ENCODE measurements around the gene LRCOL1. TPM values are rescaled to one million over a fixed set of nuclear protein-coding genes. Genes with fewer than 3 reads are reported as not detected.

LRCOL1 gene
- total and polyA plus RNA-seq, 2 of the 8 experiments (the other 6 are each of a cell fraction or from before 2014, with no cell fraction given): not detected

DNA sequence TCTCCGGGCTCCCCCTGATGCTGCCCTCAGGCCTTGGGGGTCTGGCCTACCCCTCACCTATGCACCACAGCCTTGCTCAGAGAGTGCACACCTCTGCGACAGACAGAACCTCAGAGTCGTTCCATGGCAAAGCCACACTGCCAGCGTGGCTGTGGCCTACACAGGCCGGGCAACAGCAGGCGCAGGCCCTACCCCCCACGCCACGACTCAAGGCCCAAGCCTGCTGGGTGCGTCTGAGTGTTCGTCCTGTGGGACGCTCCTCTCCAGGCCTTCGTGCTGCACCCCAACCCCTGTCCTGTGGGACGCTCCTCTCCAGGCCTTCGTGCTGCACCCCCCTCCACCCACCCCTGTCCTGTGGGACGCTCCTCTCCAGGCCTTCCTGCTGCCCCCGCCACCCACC is 54.2 kb downstream of the LRCOL1 start (continued):
- no peak for TF ChIP-seq CTBP2 (IDR thresholded peaks at IDR 0.05; ENCODE audit: borderline replicate concordance, insufficient read depth, insufficient read length, low read length)
- TF ChIP-seq, protein P1, sequence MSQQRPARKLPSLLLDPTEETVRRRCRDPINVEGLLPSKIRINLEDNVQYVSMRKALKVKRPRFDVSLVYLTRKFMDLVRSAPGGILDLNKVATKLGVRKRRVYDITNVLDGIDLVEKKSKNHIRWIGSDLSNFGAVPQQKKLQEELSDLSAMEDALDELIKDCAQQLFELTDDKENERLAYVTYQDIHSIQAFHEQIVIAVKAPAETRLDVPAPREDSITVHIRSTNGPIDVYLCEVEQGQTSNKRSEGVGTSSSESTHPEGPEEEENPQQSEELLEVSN (IDR thresholded peaks at IDR 0.05): no peak
- TF ChIP-seq, protein P2, sequence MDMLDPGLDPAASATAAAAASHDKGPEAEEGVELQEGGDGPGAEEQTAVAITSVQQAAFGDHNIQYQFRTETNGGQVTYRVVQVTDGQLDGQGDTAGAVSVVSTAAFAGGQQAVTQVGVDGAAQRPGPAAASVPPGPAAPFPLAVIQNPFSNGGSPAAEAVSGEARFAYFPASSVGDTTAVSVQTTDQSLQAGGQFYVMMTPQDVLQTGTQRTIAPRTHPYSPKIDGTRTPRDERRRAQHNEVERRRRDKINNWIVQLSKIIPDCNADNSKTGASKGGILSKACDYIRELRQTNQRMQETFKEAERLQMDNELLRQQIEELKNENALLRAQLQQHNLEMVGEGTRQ (IDR thresholded peaks at IDR 0.05; ENCODE audit: low read length): no peak

All from H1 (cell line).